ENCODE results near the gene SLC16A12.

Gene SLC16A12

GRCh38 chr10:89388806-89389205, 146.6 kb downstream of the SLC16A12 start:
- DNase-seq = no peak

GRCh38 chr10:89384474-89385340, 150.7 kb downstream of the SLC16A12 start:
- DNase-seq = no peak

DNA sequence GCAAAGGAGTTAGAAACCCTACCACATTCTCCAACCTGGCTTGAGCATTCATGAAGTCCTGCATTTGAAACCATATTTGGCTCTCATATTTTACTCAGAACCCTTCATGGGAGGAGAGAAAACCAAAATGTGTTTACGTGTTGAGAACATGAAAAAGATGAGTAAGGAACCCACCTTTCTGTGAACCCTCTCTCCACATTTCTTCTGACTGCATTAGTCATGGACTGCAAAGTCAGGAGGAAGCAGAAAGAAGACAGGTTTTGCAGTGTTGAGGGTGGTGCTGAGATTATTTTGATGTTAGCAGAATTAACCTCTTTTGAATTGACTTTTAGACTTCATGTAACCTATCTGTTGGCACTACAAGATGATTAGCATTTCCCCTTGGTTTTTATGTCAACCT, 152.6 kb downstream of the SLC16A12 start:
- no peak for DNase-seq
